ENCODE measurements around the gene SPAG17. TPM values are rescaled to one million over a fixed set of nuclear protein-coding genes. Genes with fewer than 3 reads are reported as not detected.

SPAG17 gene
- total and polyA plus RNA-seq, 2 experiments from 2014 or later = 1.0 to 1.1 TPM

DNA sequence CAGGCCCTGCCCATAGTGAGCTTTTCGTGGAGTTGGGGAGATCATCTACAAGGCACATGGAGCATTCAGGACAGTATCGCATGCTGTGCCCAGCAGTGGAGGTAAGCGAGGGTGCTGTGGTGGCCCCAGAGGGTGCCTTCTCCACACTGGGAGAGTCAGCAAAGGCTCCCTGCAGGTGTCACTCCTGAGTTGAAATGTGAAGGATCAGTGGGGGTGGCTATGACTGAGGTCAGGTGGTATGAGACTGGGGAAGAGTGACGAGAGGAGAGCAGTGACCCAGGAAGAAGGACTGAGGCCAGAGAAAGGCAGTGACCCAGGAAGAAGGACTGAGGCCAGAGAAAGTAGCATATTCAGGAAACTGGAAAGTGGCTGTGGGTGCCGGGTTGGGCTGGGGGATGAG lies 53.0 kb downstream of the SPAG17 start:
- no peak overlapping the region for H2AFZ ChIP-seq
- no peaks in the 10 kb centered on the region for H3K27me3 ChIP-seq (ENCODE audit: insufficient read depth)
- H3K9me2 ChIP-seq (ENCODE audit: insufficient read depth) = peaks cover 7% of the 10 kb centered on the region; the same call in 1 of the 2 replicates
- H3K27ac ChIP-seq (ENCODE audit: low read depth) = no peak overlapping the region
- no peaks in the 10 kb centered on the region for H4K20me1 ChIP-seq (replicated peaks; ENCODE audit: insufficient read depth)
- H3K9me3 Mint-ChIP-seq = no peaks in the 10 kb centered on the region
- no peak overlapping the region for H3K4me3 ChIP-seq
- no peaks in the 10 kb centered on the region for H3K36me3 Mint-ChIP-seq (ENCODE audit: low read depth)
- no peaks in the 10 kb centered on the region for H3K79me2 ChIP-seq (replicated peaks; ENCODE audit: insufficient read depth)
- DNase-seq (ENCODE audit: low spot score) (no peak), ATAC-seq (no peak)
- peaks cover 5% of the 10 kb centered on the region for H3K27me3 Mint-ChIP-seq (ENCODE audit: insufficient read depth, low read depth, poor library complexity)
- no peak overlapping the region for H3K4me2 ChIP-seq
- H3K4me1 ChIP-seq (ENCODE audit: insufficient read depth) = no peaks in the 10 kb centered on the region
- no peaks in the 10 kb centered on the region for H3F3A ChIP-seq (replicated peaks; ENCODE audit: low read depth)
- peaks cover 9% of the 10 kb centered on the region; the same call in 2 of the 3 replicates for H3K4me1 Mint-ChIP-seq
- H3K36me3 ChIP-seq (ENCODE audit: insufficient read depth) = no peaks in the 10 kb centered on the region
- TF ChIP-seq, protein P1, sequence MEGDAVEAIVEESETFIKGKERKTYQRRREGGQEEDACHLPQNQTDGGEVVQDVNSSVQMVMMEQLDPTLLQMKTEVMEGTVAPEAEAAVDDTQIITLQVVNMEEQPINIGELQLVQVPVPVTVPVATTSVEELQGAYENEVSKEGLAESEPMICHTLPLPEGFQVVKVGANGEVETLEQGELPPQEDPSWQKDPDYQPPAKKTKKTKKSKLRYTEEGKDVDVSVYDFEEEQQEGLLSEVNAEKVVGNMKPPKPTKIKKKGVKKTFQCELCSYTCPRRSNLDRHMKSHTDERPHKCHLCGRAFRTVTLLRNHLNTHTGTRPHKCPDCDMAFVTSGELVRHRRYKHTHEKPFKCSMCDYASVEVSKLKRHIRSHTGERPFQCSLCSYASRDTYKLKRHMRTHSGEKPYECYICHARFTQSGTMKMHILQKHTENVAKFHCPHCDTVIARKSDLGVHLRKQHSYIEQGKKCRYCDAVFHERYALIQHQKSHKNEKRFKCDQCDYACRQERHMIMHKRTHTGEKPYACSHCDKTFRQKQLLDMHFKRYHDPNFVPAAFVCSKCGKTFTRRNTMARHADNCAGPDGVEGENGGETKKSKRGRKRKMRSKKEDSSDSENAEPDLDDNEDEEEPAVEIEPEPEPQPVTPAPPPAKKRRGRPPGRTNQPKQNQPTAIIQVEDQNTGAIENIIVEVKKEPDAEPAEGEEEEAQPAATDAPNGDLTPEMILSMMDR (conservative IDR thresholded peaks at IDR 0.05; ENCODE audit: low read depth in 2 of 2) = 0 out of 4 replicates have a peak, but pooled peaks of 1 of the 2 experiments have one; percentile 11
- no peak for TF ChIP-seq ZNF331 (CRISPR knock-in tag; IDR thresholded peaks at IDR 0.05; ENCODE audit: low read depth)
- TF ChIP-seq, protein P2, sequence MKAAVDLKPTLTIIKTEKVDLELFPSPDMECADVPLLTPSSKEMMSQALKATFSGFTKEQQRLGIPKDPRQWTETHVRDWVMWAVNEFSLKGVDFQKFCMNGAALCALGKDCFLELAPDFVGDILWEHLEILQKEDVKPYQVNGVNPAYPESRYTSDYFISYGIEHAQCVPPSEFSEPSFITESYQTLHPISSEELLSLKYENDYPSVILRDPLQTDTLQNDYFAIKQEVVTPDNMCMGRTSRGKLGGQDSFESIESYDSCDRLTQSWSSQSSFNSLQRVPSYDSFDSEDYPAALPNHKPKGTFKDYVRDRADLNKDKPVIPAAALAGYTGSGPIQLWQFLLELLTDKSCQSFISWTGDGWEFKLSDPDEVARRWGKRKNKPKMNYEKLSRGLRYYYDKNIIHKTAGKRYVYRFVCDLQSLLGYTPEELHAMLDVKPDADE (IDR thresholded peaks at IDR 0.05) = no peak
- TF ChIP-seq ZNF114 (CRISPR knock-in tag; IDR thresholded peaks at IDR 0.05) = no peak
- no peak for TF ChIP-seq EZH2 (IDR thresholded peaks at IDR 0.05; ENCODE audit: low read depth, unreplicated experiment)
- no peak overlapping the region for H3K4me3 Mint-ChIP-seq
- no peak overlapping the region for H3K27ac Mint-ChIP-seq

DNA sequence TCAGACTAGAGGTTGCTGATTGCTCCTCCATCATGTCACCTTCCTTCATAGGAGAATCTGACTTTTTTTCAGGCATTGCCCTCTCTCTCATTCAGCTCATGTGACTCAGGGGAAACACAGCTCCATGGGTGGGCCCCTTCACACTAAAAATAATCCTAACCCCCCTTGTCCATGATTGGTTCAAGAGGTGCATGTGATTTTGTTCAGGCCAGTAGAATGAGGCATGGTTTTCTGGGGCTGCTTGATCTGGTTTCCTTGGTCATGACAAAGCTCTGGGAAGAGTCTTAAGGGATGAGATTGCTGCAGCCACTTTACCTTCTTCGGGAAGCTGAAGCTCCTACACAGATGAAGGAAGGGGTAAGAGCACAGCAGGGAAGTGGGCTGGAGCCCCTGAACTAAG lies 56.3 kb downstream of the SPAG17 start:
- H3K36me3 ChIP-seq (ENCODE audit: insufficient read depth) = no peaks in the 10 kb centered on the region
- no peak for ATAC-seq
- H3K79me2 ChIP-seq (replicated peaks; ENCODE audit: insufficient read depth) = no peaks in the 10 kb centered on the region
- H3K27ac Mint-ChIP-seq = peak overlapping the region; percentile 11; the same call in 1 of the 2 replicates
- no peaks in the 10 kb centered on the region for H3F3A ChIP-seq (replicated peaks; ENCODE audit: low read depth)
- H3K27me3 Mint-ChIP-seq (ENCODE audit: insufficient read depth, low read depth, poor library complexity) = peaks cover 2% of the 10 kb centered on the region
- no peaks in the 10 kb centered on the region for H4K20me1 ChIP-seq (replicated peaks; ENCODE audit: insufficient read depth)
- DNase-seq (ENCODE audit: low spot score) = no peak
- H3K9me3 Mint-ChIP-seq = no peaks in the 10 kb centered on the region
- no peak overlapping the region; the same call in 1 of the 2 replicates for H2AFZ ChIP-seq
- no peak overlapping the region for H3K4me3 Mint-ChIP-seq
- no peak overlapping the region for H3K4me2 ChIP-seq
- peaks cover 7% of the 10 kb centered on the region; the same call in 1 of the 2 replicates for H3K9me2 ChIP-seq (ENCODE audit: insufficient read depth)
- no peaks in the 10 kb centered on the region for H3K4me1 ChIP-seq (ENCODE audit: insufficient read depth)
- no peaks in the 10 kb centered on the region for H3K27me3 ChIP-seq (ENCODE audit: insufficient read depth)
- H3K4me1 Mint-ChIP-seq = no peaks in the 10 kb centered on the region; the same call in 1 of the 3 replicates
- H3K36me3 Mint-ChIP-seq (ENCODE audit: low read depth) = no peaks in the 10 kb centered on the region
- H3K27ac ChIP-seq (ENCODE audit: low read depth) = no peak overlapping the region
- H3K4me3 ChIP-seq = no peak overlapping the region
- TF ChIP-seq, protein P3, sequence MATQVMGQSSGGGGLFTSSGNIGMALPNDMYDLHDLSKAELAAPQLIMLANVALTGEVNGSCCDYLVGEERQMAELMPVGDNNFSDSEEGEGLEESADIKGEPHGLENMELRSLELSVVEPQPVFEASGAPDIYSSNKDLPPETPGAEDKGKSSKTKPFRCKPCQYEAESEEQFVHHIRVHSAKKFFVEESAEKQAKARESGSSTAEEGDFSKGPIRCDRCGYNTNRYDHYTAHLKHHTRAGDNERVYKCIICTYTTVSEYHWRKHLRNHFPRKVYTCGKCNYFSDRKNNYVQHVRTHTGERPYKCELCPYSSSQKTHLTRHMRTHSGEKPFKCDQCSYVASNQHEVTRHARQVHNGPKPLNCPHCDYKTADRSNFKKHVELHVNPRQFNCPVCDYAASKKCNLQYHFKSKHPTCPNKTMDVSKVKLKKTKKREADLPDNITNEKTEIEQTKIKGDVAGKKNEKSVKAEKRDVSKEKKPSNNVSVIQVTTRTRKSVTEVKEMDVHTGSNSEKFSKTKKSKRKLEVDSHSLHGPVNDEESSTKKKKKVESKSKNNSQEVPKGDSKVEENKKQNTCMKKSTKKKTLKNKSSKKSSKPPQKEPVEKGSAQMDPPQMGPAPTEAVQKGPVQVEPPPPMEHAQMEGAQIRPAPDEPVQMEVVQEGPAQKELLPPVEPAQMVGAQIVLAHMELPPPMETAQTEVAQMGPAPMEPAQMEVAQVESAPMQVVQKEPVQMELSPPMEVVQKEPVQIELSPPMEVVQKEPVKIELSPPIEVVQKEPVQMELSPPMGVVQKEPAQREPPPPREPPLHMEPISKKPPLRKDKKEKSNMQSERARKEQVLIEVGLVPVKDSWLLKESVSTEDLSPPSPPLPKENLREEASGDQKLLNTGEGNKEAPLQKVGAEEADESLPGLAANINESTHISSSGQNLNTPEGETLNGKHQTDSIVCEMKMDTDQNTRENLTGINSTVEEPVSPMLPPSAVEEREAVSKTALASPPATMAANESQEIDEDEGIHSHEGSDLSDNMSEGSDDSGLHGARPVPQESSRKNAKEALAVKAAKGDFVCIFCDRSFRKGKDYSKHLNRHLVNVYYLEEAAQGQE (IDR thresholded peaks at IDR 0.05; ENCODE audit: unreplicated experiment) = no peak
- TF ChIP-seq ZNF114 (CRISPR knock-in tag; IDR thresholded peaks at IDR 0.05) (no peak), STAT1 (IDR thresholded peaks at IDR 0.05; ENCODE audit: unreplicated experiment) (no peak), NANOG (IDR thresholded peaks at IDR 0.05; ENCODE audit: borderline replicate concordance) (no peak), EZH2 (IDR thresholded peaks at IDR 0.05; ENCODE audit: low read depth, unreplicated experiment) (no peak), CREB1 (CRISPR knock-in tag; IDR thresholded peaks at IDR 0.05; ENCODE audit: low read depth) (no peak)
- TF ChIP-seq, protein P2 (IDR thresholded peaks at IDR 0.05) = no peak
